BJ (cell line): ENCODE results near the gene PHAX. TPM values are rescaled to one million over a fixed set of nuclear protein-coding genes. Genes with fewer than 3 reads are reported as not detected.
"Not testable (repeated sequence)": the region's sequence is repeated elsewhere in the genome, so short reads cannot be mapped to it uniquely, and the experiment has no call there.

Experiments used
- CTCF ChIA-PET: fragments of 350-600 bp; formaldehyde crosslinking; extraction: SDS; loops from one replicate; lab custom pipeline; 2021; ENCODE audit warnings: antibody characterized with exemption, inconsistent platforms; lab: Yijun Ruan, JAX
- POLR2A ChIA-PET: fragments of 300-600 bp; sonication (Branson Sonifier 250); formaldehyde crosslinking; extraction: SDS; loops from one replicate; lab custom pipeline; 2021; ENCODE audit warnings: antibody characterized with exemption; lab: Charles Lee
- DNase-seq: peaks from one replicate; pipeline ENCODE4 v3.0.0-alpha.2; 2011; ENCODE audit warnings: low read depth
- H3K27me3 ChIP-seq: 2 replicates; pipeline ENCODE4 v1.6.0; 2011; ENCODE audit warnings: low read length; ENCODE audit not compliant: control insufficient read depth, insufficient read depth
- H3K36me3 ChIP-seq: 2 replicates; pipeline ENCODE4 v1.5.1; 2011; ENCODE audit warnings: low read length; ENCODE audit not compliant: control insufficient read depth, insufficient read depth
- H3K4me3 ChIP-seq: 2 replicates; pipeline ENCODE4 v1.5.1; 2011; ENCODE audit warnings: low read depth, mild to moderate bottlenecking, control low read depth, low read length
- polyA plus RNA-seq: library from polyadenylated mRNA; depleted of rRNA; stranded (reverse); fragments of >200 nt; gene quantifications from 2 replicates; pipeline ENCODE4 v1.2.3, GENCODE V29; 2011
- TF ChIP-seq, protein P1 (sequence below): IDR thresholded peaks from 2 replicates; pipeline ENCODE4 v1.5.1; 2011; ENCODE audit warnings: low read depth, mild to moderate bottlenecking, control low read depth, inconsistent platforms, low read length, moderate library complexity; ENCODE audit not compliant: insufficient read depth

Gene PHAX
- polyA plus RNA-seq, 1 experiment, result 40.7 TPM

DNA sequence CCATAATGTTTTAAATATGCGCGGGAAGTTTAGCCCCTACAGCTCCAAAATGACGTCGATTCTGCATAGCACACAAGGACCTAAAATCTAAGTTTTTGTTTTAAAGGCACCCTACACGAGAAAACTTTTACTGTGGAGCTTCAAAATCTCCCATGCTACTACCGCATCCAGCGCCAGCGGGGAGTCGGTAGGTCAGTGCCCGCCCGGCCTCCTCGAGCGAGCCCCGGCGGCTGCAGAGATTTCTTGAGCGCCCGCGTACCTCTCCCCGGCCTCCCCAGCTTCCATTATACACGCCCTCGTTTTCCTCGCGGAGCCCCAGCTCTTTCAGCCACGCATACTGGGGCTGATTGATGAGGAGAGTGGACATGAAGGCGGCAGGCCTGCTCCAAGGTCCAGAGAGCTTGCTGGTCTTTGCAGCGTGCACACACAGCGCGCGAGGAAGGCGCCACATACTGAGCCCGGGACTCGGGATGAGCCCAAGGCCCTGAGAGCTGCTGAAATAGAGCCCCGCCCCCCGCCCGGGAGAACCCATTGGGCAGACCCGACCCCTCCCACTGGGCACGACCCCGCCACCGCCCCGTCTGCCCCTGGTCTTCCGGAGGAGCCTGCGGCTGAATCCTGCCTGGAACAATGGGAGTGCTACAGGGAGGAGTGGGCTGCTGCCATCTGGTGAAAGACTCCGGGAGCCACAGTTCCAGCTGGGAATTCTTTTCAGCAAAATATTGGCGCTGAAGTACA, 5.8 kb upstream of the PHAX start, which contains the start of gene ALDH7A1:
Gene ALDH7A1 (minus strand): TSS at position 472 of the 738 bp plus-strand sequence. CDS start 21 bp downstream, at position 451.
- Histone ChIP-seq H3K4me3 (peak within 1 kb of the TSS; percentile 59), H3K27me3 (no peaks in the 10 kb centered on the region), H3K36me3 (peaks cover 2% of the 10 kb centered on the region; the same call in 1 of the 2 replicates)
- CTCF ChIA-PET, result interaction anchor here (0.8 to 2.6 kb wide), 14 partner anchors 9 to 260 kb away, joined by 3 to 27 read pairs (median 3); no protein-coding TSS in a partner anchor
- DNase-seq, result peak; percentile 63
- POLR2A ChIA-PET, result no interaction called here
- TF ChIP-seq, protein P1, sequence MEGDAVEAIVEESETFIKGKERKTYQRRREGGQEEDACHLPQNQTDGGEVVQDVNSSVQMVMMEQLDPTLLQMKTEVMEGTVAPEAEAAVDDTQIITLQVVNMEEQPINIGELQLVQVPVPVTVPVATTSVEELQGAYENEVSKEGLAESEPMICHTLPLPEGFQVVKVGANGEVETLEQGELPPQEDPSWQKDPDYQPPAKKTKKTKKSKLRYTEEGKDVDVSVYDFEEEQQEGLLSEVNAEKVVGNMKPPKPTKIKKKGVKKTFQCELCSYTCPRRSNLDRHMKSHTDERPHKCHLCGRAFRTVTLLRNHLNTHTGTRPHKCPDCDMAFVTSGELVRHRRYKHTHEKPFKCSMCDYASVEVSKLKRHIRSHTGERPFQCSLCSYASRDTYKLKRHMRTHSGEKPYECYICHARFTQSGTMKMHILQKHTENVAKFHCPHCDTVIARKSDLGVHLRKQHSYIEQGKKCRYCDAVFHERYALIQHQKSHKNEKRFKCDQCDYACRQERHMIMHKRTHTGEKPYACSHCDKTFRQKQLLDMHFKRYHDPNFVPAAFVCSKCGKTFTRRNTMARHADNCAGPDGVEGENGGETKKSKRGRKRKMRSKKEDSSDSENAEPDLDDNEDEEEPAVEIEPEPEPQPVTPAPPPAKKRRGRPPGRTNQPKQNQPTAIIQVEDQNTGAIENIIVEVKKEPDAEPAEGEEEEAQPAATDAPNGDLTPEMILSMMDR, result peak; percentile 69

DNA sequence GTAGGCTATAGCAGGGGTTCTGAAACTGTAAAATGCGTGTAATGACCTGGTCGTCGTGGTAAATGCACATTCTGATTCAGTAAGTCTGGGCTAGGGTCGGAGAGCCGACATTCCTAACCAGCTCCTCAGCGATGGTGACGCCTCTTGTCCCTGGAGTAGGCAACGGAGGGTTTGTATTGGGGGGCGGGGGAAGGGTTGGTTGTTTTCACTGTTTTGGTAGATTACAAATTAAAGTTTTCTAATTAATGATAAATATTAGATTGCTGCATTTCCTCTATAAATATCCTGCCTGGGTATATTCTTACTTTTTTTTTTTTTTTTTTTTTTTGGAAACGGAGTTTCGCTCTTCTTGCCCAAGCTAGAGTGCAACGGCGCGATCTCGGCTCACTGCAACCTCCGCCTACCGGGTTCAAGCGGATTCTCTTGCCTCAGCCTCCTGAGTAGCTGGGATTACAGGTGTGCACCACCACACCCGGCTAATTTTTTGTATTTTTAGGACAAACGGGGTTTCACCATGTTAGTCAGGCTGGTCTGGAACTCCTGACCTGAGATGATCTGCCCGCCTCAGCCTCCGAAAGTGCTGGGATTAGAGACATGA, 5.2 kb upstream of the PHAX start:
- ChIA-PET CTCF (interaction anchor here (0.8 to 2.6 kb wide), 10 partner anchors 9 to 261 kb away, joined by 3 to 27 read pairs (median 4); no protein-coding TSS in a partner anchor), POLR2A (no interaction called here)
- no peak for DNase-seq
- Histone ChIP-seq H3K36me3 (peaks cover 2% of the 10 kb centered on the region; the same call in 1 of the 2 replicates), H3K4me3 (peak overlapping the region; percentile 59), H3K27me3 (no peaks in the 10 kb centered on the region)
- TF ChIP-seq, protein P1, result no peak

DNA sequence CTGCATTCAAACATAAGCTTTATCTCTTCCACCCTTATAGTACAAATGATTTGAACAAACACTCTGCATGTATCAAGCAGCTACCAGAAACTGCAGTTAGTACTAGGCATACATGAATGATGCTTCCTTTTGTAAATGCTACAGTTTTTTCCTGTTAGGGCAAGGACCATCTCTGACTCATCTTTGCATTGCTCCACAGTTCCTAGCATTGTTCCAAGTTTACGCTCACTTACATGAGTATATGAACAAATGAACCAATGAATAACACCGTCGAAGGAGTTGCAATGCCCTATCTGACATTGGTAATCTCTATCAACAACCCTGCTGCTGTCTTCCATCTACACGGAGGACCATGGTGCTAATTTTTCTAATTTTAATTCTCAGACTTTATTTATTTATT, 3.6 kb upstream of the PHAX start:
- CTCF ChIA-PET, result interaction anchor here (1.0 kb wide), 2 partner anchors 39 to 58 kb away, joined by 3 read pairs; no protein-coding TSS in a partner anchor
- no peak for DNase-seq
- TF ChIP-seq, protein P1, result no peak
- no peak overlapping the region for H3K4me3 ChIP-seq
- no peaks in the 10 kb centered on the region for H3K36me3 ChIP-seq
- POLR2A ChIA-PET, result no interaction called here
- no peaks in the 10 kb centered on the region for H3K27me3 ChIP-seq

DNA sequence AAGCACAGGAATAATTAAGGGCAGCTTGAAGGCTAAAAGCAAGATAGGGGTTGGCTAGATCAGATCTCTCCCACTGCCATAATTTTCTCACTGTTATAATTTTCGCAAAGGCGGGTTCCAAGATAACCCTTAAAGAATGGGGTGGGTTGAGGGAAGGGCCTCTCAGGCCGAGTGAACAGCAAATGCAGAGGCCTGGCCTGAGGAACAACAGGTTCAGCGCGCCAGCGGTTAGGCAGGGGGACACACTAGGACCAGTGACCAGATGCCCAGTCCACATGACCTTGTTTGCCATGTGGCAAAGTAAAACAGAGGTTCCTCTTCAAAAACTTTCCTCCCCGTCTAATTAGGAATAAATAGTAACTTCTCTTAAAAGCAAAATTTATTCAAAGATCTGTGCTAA, 1.2 kb upstream of the PHAX start:
- ChIA-PET POLR2A (no interaction called here), CTCF (interaction anchor here (0.6 to 2.9 kb wide), 4 partner anchors 150 to 261 kb away, joined by 3 to 21 read pairs (median 5); no protein-coding TSS in a partner anchor)
- Histone ChIP-seq H3K36me3 (0 out of 2 replicates have a peak, but pooled peaks cover 1% of the 10 kb centered on the region), H3K27me3 (no peaks in the 10 kb centered on the region), H3K4me3 (no peak overlapping the region)
- TF ChIP-seq, protein P1, result no peak
- DNase-seq, result no peak

DNA sequence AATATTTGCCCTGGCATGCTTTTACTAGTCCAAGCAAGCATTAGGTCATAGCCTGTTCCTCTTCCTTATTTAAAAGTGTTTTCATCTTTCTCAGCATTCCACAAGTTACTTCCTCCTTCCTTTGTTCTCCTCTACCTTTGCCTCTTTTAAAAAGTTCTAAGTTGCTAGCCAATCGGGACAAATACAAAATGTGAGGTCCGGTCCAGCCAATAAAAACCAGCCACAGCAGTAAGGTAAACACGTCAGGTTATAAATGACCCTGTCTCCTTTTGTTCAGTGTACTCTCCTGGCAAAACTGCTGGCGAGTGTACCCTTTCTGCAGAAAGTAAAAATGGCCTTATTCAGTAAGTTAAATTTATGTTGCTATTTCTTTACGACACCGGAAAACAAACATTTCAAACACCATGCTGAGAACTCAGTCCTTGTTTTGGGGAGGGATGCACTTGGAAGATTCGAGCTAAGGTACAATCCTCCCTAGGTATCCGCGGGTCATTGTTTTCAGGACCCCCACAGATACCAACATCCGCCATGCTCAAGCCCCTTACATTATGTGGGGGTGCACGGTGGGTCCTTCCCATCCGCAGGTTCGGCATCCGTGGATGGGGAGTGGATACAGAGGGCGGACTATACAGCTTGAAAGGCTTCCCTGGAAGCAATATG, 646 bp upstream of the PHAX start:
- DNase-seq, H3K27me3 ChIP-seq, POLR2A ChIA-PET, H3K36me3 ChIP-seq, H3K4me3 ChIP-seq: not testable (repeated sequence)
- CTCF ChIA-PET, result interaction anchor here (0.5 to 2.9 kb wide), 16 partner anchors 8 to 1855 kb away, joined by 3 to 21 read pairs (median 6); no protein-coding TSS in a partner anchor
